ENCODE data around the gene OTOG. TPM values are rescaled to one million over a fixed set of nuclear protein-coding genes. Genes with fewer than 3 reads are reported as not detected.

The OTOG gene
- polyA plus RNA-seq, 1 experiment, result not detected

DNA sequence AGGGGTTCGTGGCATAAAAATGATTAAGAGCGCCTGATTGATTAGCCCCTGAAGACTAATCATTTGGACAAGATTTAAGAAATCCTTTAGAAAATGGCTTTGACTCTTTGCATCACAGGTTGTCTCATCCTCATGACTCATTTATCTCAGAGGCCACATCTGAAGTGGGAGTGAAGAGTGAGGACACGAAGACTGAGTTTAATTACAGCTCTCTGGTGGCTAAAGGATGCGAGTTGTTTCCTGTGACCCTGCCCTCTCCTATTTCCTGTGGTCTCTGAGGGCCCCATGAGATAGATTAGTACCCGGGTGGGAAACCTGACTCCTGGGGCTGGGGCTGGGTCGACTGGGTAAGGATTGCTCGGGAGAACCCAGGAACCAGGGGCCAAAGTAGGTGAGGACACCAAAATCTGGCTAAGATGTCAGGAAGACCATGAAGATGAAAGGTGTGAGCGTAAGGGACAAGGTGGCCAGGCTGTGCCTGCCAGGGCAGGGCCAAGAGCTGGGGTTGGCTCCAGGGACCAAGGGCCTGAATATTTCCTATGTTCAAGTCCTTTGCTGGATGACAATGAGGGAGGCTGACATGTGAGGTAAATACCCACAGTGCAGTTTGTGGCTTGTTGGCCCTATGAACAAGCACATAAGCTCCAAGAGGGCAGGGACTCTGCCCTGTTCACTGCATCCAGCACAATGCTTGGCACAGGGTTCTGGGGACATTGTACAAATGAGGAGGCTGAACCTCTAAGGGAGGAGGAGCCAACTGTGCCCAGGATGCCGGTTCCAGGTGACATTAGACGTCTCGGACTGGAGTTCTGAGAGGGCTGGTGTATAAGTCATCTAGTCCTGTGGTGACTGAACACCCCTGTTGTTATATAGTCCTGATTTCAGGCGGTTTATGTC lies 3.6 kb downstream of the OTOG start:
- Histone ChIP-seq H3K36me3 (ENCODE audit: control insufficient read depth, insufficient read depth, low read length) (no peaks in the 10 kb centered on the region), H3K27me3 (ENCODE audit: control insufficient read depth, insufficient read depth, low read length) (peaks cover 2% of the 10 kb centered on the region), H3K4me3 (ENCODE audit: low read depth, low read length) (no peak overlapping the region)
- CTCF ChIA-PET, result no interaction called here
- TF ChIP-seq, protein P1, sequence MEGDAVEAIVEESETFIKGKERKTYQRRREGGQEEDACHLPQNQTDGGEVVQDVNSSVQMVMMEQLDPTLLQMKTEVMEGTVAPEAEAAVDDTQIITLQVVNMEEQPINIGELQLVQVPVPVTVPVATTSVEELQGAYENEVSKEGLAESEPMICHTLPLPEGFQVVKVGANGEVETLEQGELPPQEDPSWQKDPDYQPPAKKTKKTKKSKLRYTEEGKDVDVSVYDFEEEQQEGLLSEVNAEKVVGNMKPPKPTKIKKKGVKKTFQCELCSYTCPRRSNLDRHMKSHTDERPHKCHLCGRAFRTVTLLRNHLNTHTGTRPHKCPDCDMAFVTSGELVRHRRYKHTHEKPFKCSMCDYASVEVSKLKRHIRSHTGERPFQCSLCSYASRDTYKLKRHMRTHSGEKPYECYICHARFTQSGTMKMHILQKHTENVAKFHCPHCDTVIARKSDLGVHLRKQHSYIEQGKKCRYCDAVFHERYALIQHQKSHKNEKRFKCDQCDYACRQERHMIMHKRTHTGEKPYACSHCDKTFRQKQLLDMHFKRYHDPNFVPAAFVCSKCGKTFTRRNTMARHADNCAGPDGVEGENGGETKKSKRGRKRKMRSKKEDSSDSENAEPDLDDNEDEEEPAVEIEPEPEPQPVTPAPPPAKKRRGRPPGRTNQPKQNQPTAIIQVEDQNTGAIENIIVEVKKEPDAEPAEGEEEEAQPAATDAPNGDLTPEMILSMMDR (IDR thresholded peaks at IDR 0.05; ENCODE audit: insufficient read depth, low read depth, low read length), result no peak
- DNase-seq (ENCODE audit: low read depth), result no peak
- POLR2A ChIA-PET, result no interaction called here

DNA sequence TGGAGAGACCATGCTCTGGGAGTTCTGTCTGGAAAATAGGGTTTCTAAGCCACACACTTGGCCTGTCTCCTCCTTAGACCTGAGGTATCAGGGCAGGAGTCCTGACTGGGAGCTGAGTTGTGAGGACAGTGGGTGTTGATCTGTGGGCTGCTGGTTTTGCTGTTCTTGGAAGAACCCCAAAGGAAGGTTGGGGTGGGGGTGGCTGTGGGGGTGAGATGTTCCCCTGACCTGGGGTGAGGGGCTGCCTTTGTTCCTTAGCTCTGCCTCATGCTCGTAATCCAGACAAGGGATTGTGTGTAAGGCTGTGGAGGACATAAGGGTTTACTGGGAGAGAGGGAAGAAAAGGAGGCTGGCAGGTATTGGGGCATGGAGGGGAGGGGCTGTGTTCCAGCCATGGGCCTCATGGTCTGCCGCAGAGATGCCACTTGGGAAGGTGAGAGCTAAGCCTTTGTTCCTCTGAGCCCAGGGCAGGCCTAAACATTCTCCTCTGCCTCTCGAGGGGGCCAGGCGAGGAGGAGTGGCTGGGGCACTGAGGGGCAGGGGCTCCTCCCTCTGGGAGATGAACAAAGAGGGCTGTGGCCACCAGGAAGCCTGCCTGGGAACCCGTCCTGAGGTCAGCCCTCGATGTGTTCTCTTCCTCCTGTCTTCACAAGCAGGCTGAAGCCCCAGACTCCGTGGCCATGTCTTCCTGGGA lies 4.4 kb downstream of the OTOG start:
- TF ChIP-seq, protein P1 (IDR thresholded peaks at IDR 0.05; ENCODE audit: insufficient read depth, low read depth, low read length), result no peak
- peaks cover 2% of the 10 kb centered on the region for H3K27me3 ChIP-seq (ENCODE audit: control insufficient read depth, insufficient read depth, low read length)
- no peaks in the 10 kb centered on the region for H3K36me3 ChIP-seq (ENCODE audit: control insufficient read depth, insufficient read depth, low read length)
- no peak overlapping the region for H3K4me3 ChIP-seq (ENCODE audit: low read depth, low read length)
- CTCF ChIA-PET, result no interaction called here
- POLR2A ChIA-PET, result no interaction called here
- DNase-seq (ENCODE audit: low read depth), result no peak

DNA sequence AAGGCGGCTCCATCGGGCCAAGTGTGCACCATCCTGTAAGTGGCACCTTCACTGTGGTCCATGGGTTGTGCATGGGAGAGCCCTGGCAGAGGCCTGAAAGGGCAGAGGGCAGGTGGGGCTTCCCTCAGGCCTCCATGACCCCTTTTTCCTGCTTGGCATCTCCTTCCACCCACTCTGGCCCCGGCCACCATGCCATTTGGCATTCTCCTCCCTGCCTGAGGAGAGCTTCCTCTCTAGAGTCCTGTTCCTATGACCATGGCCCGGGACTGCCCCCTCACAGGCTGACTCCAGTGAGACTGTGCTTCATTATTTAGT lies 4.9 kb downstream of the OTOG start:
- DNase-seq (ENCODE audit: low read depth), result no peak
- H3K4me3 ChIP-seq (ENCODE audit: low read depth, low read length), result no peak overlapping the region
- ChIA-PET POLR2A (no interaction called here), CTCF (no interaction called here)
- no peaks in the 10 kb centered on the region for H3K36me3 ChIP-seq (ENCODE audit: control insufficient read depth, insufficient read depth, low read length)
- TF ChIP-seq, protein P1 (IDR thresholded peaks at IDR 0.05; ENCODE audit: insufficient read depth, low read depth, low read length), result no peak
- H3K27me3 ChIP-seq (ENCODE audit: control insufficient read depth, insufficient read depth, low read length), result peaks cover 2% of the 10 kb centered on the region; the same call in 1 of the 2 replicates

DNA sequence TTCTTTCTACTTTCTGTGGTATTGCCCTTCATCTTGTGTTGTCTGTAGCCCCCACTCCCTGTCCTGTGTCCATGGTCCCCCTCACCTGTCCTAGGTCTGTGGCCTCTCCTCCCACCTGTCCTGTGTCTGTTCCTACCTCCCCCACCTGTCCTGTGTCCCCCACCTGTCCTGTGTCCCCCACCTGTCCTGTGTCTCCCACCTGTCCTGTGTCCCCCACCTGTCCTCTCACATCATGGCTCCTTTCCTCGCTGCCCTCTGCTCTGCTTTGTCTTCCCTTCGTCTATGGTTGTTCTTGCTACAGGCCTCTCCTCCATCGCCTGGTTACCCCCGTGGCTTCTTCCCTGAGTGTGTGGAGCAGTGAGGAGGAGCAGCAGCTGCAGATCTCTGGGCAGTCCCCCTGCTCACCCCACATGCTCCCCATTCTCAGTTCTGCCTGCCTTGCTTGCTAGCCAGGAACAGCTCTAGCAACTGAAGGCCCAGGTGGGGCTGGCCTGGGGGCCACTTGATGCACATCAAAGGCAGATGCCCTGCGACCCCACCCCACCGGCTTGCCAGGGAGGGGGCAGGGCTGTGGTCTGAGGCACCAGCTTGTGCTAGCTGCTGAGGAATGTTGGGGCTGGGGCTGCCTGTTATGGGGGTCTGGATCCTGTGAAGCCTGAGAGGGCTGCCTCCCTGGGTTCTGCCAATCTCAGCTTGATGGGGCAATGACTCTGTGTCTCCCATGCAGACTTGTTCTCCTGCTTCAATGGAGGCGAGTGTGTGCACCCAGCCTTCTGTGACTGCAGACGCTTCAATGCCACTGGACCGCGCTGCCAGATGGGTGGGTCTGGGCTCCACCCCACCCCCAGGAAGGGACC lies 5.6 kb downstream of the OTOG start:
- no peaks in the 10 kb centered on the region; the same call in 1 of the 2 replicates for H3K27me3 ChIP-seq (ENCODE audit: control insufficient read depth, insufficient read depth, low read length)
- CTCF ChIA-PET, result no interaction called here
- POLR2A ChIA-PET, result no interaction called here
- no peaks in the 10 kb centered on the region for H3K36me3 ChIP-seq (ENCODE audit: control insufficient read depth, insufficient read depth, low read length)
- TF ChIP-seq, protein P1 (IDR thresholded peaks at IDR 0.05; ENCODE audit: insufficient read depth, low read depth, low read length), result no peak
- H3K4me3 ChIP-seq (ENCODE audit: low read depth, low read length), result no peak overlapping the region
- no peak for DNase-seq (ENCODE audit: low read depth)

DNA sequence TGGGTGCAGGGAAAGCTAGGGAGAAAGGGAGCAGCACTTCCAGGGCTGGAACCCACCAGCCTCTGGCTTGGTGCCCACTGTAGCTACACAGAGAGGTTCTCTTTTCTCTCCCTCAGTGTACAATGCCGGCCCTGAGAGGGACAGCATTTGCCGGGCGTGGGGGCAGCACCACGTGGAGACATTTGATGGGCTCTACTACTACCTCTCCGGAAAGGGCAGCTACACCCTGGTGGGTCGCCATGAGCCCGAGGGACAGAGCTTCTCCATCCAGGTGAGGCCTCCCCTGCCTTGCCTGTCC lies 6.1 kb downstream of the OTOG start:
- no peaks in the 10 kb centered on the region for H3K36me3 ChIP-seq (ENCODE audit: control insufficient read depth, insufficient read depth, low read length)
- TF ChIP-seq, protein P1 (IDR thresholded peaks at IDR 0.05; ENCODE audit: insufficient read depth, low read depth, low read length), result no peak
- H3K4me3 ChIP-seq (ENCODE audit: low read depth, low read length), result no peak overlapping the region
- CTCF ChIA-PET, result no interaction called here
- DNase-seq (ENCODE audit: low read depth), result no peak
- no peaks in the 10 kb centered on the region; the same call in 1 of the 2 replicates for H3K27me3 ChIP-seq (ENCODE audit: control insufficient read depth, insufficient read depth, low read length)
- POLR2A ChIA-PET, result no interaction called here
